ENCODE measurements around the gene CCDC178. TPM values are rescaled to one million over a fixed set of nuclear protein-coding genes. Genes with fewer than 3 reads are reported as not detected.
"Not testable (repeated sequence)": the region's sequence is repeated elsewhere in the genome, so short reads cannot be mapped to it uniquely, and the experiment has no call there.

The CCDC178 gene
- total RNA-seq, 1 donor: not detected

DNA sequence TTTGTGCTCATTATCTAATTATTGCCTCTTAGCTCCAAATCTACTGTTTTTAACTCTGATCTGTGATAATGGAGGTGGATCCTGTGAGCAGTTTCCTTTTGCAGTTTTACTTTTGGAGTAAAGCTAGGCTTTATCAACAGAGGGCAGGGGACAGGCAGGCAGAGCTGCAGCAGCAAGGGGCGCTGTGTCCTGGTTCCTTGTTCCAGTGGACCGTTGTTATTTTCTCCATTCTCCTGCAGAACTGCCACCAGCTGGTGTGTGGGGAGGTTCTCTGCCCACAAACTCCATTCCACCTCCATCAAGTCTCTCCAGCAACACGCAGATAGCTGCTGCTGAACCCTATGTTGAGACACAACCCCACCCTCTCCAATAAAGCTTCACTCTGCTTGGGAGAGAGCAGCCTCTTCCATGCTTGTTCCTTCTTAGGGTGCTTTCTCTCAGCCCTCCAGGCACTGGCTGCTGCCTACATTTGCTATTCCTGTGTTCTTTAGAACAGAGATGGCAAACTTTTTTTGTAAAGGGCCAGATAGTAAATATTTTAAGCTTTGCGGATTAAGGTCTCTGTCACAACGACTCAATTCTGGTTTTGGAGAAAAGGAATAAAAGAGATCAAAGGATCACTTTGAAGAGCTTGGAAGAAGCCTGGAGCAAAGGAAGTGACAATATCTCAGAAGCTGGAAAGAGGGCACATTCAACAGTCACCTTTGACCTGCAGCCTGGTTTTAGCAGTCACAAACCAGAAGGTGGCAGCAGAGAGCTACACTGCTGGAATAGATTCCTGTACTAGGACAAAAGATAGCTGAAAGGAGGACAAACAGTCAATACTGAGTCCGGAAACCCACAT is 208.8 kb downstream of the CCDC178 start:
- peak in 2 of 3 donors; percentile 40 to 67 for DNase-seq (ENCODE audit: low read depth in 2 of 3, low spot score in 2 of 3)

DNA sequence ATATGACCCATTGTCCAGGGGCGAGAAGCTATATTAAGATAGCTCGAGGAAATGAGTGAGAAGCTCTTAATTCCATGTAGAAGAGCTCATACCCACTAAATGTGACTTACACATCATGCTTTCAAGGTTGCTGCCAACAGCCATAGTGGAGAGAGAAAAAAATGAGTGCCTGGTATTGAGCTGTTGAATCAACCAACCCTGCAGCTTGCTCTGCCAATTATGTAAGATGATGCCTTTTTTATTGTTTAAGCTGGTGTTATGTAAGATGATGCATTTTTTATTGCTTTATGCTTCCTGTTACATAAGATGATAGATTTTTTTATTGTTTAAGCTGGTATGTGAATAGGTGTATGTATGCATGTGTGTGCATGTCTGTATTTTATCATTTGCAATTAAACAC is 228.2 kb downstream of the CCDC178 start:
- DNase-seq (ENCODE audit: low read depth in 2 of 3, low spot score in 2 of 3): no peak

DNA sequence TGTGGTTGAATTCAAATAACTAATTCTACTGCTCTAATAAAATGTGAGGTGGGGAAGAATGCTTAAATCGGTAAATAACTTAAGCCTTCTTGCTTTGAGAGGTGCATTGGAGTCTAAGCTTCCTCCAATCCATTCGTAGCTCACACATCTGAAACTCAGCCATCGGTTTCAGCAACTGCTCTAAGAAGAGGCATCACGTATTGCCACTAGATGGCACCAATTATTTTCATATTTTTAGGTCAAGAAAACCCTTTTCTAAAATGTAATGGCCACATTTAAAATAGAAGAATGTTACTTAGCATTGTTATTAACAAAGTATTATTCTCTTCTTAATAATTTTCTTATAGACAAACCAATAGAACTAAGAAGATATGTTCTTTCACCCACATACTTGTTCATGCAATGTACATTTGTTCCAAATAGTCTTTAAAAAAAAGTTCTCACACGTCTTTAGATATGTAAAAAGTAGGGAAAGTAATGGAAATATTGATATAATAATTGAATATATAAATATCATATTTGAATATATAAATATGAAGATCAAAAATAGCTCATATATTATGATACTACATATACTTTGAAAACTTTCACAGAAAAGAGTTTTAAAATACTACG is 229.8 kb downstream of the CCDC178 start:
- peak in 2 of 3 donors; percentile 8 to 12 for DNase-seq (ENCODE audit: low read depth in 2 of 3, low spot score in 2 of 3)

DNA sequence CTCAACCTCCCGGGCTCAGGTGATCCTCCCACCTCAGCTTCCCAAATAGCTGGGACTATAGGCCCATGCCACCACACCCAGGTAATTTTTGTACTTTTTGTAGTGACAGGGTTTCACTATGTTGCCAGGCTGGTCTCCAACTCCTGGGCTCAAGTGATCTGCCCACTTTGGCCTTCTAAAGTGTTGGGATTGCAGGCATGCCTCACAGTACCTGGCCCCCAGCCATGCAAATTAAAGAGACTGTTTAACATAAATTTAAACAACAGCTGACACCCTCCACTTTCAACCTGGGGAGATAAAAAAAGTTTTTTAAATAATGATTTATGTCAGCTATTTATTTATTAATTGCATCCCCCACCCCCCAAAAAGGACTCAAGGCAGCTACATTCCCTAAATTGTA is 234.7 kb downstream of the CCDC178 start:
- no peak for DNase-seq (ENCODE audit: low read depth in 2 of 3, low spot score in 2 of 3)

DNA sequence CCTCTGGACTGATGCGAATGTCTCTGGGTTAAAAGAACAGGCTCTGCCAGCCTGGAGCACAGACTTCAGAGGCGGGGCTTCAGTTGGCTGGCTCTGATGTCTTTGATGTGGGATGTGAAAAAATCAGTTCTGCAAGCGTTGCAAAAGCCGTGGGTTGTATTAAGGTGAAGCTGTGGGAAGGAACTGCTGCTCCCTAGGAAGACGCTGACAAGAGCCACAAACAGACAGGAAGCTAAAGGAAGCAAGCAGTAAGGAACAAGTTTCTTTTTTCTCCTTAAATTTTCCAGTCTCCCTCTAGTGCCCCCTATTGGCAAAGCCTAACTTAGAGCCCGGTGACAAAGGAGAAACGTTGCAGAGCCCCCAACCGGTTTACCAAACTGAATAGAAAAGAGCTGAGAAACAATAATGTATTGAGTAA is 239.0 kb downstream of the CCDC178 start:
- peak in 1 of 3 donors; percentile 0 for DNase-seq (ENCODE audit: low read depth in 2 of 3, low spot score in 2 of 3)

DNA sequence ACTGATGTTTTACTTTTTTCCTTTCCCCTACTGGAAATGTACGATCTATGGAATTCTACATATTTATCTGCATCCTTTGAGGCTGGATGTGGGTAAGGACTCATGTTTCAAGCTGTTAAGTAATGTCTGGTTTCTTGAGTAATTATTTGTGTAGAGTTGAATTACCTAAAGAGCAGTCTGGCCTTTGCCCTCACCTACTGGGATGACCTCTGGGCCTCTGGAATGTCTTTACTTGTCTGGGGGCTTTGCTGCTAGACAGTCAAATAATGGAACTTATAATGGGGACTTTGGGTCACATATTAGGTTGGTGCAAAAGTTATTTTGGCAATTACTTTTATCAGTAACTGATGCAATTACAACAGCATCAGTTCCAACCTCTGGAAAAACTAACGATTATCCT is 244.7 kb downstream of the CCDC178 start:
- DNase-seq (ENCODE audit: low read depth in 2 of 3, low spot score in 2 of 3): no peak

DNA sequence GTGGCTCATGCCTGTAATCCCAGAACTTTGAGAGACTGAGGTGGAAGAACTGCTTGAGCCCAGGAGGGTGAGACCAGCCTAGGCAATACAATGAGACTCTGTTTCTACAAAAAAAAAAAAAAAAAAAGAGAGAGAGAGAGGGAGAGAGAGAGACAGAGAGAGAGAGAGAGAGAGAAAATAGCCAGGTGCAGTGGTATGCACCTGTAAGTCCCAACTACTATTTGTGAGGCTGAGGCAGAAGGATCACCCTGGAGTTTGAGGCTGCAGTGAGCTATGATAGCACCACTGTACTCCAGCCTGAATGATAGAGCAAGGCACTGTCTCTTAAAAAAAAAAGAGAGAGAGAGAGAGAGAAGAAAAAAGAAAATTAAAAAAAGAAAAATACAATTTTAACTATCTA is 245.7 kb downstream of the CCDC178 start:
- DNase-seq (ENCODE audit: low read depth in 2 of 3, low spot score in 2 of 3): no peak

DNA sequence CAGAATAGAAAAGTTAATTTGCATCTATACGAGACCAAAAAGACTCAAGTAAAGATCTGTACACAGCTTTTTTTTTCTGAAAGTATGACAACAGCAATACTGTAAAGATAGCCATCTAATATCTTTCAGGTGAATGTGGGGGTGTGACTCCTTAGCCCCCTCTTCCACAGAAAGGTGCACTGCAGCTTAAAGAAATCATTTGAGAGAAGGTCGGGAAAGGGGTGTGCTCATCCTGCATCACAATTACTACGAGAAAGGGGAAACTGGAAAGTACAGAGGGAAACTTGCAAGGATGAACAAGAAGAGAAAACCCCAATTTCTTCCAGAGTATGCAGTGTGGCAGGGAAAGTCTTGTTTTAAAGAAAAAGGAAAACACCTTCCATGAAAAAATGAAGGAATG is 255.6 kb downstream of the CCDC178 start:
- no peak for DNase-seq (ENCODE audit: low read depth in 2 of 3, low spot score in 2 of 3)

DNA sequence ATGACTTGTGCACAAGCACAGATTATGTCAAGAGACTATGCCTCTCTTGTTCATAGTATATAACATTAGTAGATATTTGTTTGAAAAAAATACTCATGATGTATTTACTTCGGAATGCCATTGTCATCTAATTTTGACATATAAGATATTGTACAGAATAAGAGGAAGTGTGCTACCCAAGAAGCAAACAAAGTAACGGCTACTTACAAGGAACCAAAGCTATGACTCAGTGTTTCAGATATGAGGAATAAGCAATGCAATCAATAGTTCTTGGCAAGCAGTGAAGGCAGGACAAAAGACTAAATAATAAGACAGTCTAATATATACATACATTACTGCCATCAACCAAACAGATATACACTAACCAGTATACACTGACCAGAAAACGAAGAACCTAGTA is 256.3 kb downstream of the CCDC178 start:
- no peak for DNase-seq (ENCODE audit: low read depth in 2 of 3, low spot score in 2 of 3)

DNA sequence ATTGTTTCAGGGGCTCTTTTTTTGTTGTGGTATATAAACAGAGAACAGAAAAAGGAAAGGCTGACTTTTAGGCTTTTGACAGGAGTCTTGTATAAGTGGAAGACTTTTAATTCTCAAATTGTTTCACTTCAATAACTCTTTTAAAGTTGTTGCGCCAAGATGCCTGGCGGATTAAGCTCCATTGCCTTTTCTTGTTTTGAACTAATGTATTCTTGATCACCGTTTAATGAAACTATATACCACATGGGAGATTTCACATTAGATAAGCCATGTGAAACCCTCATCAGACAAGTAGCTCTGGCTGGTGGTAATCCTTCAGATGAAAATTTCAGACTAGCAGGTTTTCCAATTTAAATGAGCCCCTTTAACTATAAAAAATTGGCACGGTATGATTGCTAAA is 257.4 kb downstream of the CCDC178 start:
- no peak for DNase-seq (ENCODE audit: low read depth in 2 of 3, low spot score in 2 of 3)

DNA sequence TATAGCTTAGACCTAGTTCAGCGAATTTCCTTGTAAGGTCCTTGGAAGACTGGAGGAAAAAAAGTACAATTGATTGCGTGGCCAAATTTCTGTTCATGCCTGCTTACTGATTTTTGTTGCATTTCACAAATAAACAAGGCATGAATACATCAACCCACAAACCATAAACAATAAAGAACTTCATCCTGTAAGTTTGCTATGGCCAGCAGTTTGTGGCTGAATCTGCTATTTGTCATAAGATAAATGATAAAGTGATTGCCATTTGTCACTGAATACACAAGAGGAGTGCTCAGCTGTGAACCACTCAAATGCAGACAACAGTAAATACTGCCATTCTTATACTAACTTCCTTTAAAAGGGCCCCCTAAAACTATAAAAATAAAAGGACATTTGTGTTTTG is 259.5 kb downstream of the CCDC178 start:
- DNase-seq (ENCODE audit: low read depth in 2 of 3, low spot score in 2 of 3): no peak

DNA sequence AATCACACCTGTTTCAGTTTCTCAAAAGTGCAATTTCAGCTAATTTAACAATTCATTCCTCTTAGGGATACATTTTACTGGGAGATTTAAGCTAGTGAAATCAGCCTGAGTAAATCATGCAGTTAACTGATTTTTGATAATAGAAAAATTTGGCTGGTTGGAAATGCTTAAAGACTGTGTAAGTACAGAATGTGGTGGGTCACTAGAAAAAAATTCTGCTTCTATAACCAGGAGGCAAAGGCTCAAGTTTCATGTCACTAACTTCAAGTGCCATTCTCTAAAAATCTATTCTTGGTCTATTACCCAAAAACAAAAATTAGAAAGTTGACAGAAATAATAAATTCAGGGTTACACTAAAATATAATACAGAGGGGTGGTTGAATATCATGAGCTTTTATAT is 271.3 kb downstream of the CCDC178 start:
- no peak for DNase-seq (ENCODE audit: low read depth in 2 of 3, low spot score in 2 of 3)

DNA sequence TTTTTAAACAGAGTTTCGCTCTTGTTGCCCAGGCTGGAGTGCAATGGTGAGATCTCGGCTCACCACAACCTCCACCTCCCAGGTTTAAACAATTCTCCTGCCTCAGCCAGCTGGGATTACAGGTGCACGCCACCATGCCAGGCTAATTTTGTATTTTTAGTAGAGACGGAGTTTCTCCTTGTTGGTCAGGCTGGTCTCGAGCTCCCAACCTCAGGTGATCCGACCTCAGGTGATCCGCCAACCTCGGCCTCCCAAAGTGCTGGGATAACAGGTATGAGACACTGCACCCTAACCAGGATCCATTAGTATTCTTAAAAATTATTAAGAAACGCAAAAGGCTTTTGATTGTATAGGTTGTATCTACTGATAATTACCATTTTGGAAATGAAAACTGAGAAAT is 276.4 kb downstream of the CCDC178 start:
- DNase-seq (ENCODE audit: low read depth in 2 of 3, low spot score in 2 of 3): not testable (repeated sequence)

DNA sequence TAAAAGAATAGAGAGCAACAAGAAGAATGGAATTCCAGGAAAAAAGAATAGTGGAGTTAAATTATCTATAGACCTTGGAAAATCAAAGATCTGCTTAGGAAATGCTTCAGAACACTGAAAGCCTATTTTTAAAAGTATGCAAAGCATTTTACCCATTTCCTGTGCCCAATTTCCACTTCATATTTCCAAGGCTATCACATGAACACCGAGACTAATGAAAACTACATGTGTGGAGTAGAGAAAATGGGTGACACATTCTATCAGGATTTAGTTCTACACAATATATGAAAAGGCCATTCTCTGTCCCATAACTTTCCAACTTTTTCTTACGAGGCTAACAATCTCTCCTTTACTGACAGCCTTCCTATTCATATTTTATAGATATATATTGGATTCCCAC is 279.4 kb downstream of the CCDC178 start:
- DNase-seq (ENCODE audit: low read depth in 2 of 3, low spot score in 2 of 3): no peak

DNA sequence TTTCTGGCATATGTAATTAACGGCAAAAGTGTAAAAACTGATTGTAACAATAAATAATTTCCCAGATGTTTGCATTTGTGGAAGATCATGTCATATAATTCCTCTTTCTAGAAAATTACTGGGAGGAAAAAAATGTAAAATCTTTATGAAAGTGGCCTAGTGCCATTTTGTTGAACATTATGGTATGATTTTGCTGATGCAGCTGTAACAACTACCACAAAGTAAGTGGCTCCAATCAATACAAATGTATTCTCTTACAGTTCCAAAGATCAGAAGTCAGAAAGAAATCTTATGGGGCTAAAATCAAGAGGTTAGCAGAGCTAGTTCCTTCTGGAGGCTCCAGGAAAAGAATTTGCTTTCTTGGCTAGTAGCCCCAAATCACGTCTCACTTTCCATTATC is 281.4 kb downstream of the CCDC178 start:
- no peak for DNase-seq (ENCODE audit: low read depth in 2 of 3, low spot score in 2 of 3)

DNA sequence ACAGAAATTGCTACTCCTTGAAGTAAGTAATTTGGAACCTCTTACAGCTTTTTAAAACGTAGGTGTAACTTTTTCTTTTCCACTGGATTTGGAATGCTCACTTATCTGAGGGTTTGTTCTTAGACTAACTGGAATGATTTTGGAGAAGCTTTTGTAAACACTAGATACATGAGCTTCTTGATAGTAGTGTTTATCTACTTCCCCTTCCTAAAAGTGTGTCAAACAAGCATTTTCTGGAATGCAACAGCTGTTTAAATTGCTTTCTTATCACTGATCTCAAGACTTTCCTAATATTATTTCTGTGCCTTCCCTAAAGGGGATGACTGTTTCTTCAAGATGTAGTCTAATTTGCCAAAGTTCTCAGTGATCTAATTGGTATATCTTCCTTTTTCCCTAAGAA is 282.6 kb downstream of the CCDC178 start:
- DNase-seq (ENCODE audit: low read depth in 2 of 3, low spot score in 2 of 3): no peak

DNA sequence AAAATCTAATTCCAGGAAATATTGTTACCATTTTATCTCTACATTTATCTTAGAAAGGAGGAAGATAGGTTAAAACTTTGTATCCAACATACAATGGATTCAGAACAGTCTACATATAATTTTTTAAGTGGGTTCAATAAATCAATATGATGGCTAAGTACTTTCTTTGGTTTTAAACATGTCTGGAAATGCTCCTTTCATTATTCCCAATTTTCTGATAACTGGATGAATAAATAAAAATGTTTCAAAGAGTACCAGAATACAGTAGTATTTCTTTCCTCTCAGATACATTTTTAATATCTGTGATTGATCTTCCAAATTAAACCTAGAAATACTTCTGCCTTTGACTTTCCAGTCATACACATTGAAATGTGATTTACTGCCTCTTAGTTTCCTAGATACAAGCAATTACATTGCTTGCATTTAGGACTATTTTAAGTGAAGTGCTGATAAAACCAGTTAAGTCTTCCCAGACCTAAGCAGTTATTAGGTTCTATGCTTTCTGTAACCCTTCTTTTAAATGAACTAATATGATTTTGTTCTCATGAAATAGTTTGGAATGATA is 283.5 kb downstream of the CCDC178 start:
- no peak for DNase-seq (ENCODE audit: low read depth in 2 of 3, low spot score in 2 of 3)

DNA sequence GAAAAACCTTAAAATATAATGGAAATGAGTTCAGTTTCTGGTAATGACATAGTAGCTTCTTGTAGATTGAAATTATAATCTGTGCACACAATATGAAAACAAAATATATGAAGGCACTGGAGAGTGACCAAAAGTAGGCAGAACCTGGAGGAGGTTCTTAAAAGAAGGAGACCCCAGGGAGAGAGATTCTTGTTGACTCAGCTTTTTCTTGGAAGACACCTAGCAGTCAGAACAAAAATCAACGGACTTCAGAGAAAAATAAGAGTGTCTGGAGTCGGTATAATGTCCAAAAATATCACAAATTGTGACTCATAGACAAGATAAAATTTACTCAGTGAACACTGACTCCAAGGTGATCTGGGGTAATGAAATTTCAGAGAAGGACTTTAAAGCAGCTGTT is 286.5 kb downstream of the CCDC178 start:
- no peak for DNase-seq (ENCODE audit: low read depth in 2 of 3, low spot score in 2 of 3)

DNA sequence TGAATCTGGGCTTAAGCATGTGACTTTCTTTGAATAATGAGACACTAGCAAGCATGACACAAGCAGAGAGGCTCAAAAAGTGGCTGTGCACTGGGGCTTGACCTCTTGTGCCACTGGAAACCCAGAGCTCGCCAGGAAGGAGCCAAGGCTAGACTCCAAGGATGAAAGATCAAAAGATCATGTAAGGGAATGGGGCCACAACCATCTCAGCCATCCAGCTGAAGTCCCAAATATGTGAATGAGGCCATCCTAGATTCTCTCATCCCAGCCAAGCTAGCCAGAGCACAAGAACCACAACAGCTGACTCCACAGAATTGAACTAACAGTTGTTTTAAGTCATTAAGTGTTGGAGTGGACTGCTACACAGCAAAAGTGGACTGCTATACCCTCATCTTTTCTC is 288.1 kb downstream of the CCDC178 start:
- no peak for DNase-seq (ENCODE audit: low read depth in 2 of 3, low spot score in 2 of 3)

DNA sequence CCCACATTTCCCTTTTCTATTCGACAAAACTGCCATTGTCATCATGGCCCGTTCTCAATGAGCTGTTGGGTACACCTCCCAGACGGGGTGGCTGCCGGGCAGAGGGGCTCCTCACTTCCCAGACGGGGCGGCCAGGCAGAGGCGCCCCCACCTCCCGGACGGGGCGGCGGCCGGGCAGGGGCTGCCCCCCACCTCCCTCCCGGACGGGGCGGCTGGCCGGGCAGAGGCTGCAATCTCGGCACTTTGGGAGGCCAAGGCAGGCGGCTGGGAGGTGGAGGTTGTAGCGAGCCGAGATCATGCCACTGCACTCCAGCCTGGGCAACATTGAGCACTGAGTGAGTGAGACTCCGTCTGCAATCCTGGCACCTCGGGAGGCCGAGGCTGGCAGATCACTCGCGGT is 292.7 kb downstream of the CCDC178 start:
- DNase-seq (ENCODE audit: low read depth in 2 of 3, low spot score in 2 of 3): not testable (repeated sequence)

DNA sequence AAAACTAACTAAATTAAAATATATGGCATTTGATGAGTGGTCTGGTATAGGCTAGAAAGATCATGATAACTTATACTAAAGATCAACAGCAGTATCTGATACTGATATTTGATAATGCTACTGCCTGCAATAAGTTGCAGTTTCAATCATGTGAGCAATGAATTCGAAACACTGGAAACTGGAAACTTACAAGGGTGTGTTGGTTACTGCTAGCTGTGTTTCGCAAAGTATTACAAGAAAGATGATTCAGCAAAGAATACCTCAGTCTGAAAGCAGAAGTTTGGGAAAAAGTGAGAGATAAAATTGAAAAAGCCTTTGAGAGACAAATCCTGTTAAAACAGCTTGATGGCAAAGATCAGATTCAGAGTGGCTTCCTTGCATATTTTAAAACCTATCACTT is 294.5 kb downstream of the CCDC178 start:
- DNase-seq (ENCODE audit: low read depth in 2 of 3, low spot score in 2 of 3): no peak

All from hematopoietic multipotent progenitor cell (in vitro differentiated cells).